AG09309 (cell line): ENCODE results near the gene RPA3.

ENCODE experiments used
- DNase-seq: peaks from one replicate; pipeline ENCODE4 v3.0.0-alpha.2; 2010; ENCODE audit warnings: low read depth
- H3K4me3 ChIP-seq: 2 replicates; pipeline ENCODE4 v1.5.1; 2011; ENCODE audit warnings: mild to moderate bottlenecking, low read depth, low read length, moderate library complexity; ENCODE audit not compliant: control insufficient read depth
- CTCF ChIP-seq: IDR thresholded peaks from 2 replicates; pipeline ENCODE4 v1.5.1; 2011; ENCODE audit warnings: mild to moderate bottlenecking, low read depth, low read length, inconsistent platforms; ENCODE audit not compliant: insufficient read depth, control insufficient read depth; ENCODE audit errors: missing control alignments

Gene RPA3

DNA sequence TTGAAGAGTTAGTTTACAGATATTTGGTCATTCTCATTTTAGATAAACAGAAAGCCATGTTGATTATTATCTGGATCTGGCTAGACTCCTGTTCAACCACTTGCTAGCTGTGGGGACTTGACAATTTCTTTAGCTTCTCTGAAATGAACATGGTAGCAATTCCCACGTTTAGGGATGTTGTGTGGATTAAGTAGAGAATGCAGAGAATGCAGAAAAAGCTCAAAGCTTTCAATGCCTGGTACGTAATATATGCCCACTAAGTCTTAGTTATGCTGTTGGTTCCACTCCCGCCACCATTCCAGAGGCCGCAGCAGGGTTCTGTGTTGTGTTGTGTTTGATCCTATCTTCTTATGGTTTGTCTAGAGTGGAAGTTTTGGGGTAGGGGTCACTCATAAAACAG, 39.2 kb upstream of the RPA3 start:
- no peak for TF ChIP-seq CTCF
- DNase-seq = no peak
- no peak overlapping the region for H3K4me3 ChIP-seq

DNA sequence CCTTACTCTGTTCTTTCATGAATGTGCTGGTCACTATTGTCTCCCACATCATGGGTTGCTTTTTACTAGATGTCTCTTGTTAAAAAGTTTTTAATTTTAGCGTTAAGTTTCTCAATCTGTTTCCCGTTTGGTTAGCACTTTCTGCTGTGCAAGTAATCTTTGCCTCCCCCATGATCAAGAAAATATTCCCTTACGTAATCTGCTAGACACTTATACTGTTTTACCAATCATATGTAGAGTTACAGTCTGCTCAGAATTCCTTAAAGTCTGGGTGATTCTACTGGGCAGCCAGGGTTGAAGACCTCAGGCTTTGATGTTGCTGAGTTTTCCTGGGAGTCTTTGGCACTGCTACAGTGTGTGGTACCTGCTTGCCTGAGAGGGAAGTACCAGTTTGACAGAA, 38.2 kb upstream of the RPA3 start:
- no peak for DNase-seq
- no peak for TF ChIP-seq CTCF
- H3K4me3 ChIP-seq = no peak overlapping the region

- TF ChIP-seq CTCF = no peak
- no peak overlapping the region for H3K4me3 ChIP-seq
- DNase-seq = no peak
Measured at GRCh38 chr7:7751243-7752092, 33.1 kb upstream of the RPA3 start.

- TF ChIP-seq CTCF = no peak
- no peak for DNase-seq
- H3K4me3 ChIP-seq = no peak overlapping the region
Measured at GRCh38 chr7:7750571-7751242, 32.3 kb upstream of the RPA3 start.

- H3K4me3 ChIP-seq = no peak overlapping the region
- TF ChIP-seq CTCF = no peak
- DNase-seq = no peak
Measured at GRCh38 chr7:7746458-7746857, 28.1 kb upstream of the RPA3 start.

- no peak for TF ChIP-seq CTCF
- no peak overlapping the region for H3K4me3 ChIP-seq
- no peak for DNase-seq
Measured at GRCh38 chr7:7745966-7746365, 27.6 kb upstream of the RPA3 start.
